Measurements from ENCODE around the gene ANAPC16. TPM values are rescaled to one million over a fixed set of nuclear protein-coding genes. Genes with fewer than 3 reads are reported as not detected.

ANAPC16 gene
- 105 and 136 TPM in 2 replicates for total RNA-seq

DNA sequence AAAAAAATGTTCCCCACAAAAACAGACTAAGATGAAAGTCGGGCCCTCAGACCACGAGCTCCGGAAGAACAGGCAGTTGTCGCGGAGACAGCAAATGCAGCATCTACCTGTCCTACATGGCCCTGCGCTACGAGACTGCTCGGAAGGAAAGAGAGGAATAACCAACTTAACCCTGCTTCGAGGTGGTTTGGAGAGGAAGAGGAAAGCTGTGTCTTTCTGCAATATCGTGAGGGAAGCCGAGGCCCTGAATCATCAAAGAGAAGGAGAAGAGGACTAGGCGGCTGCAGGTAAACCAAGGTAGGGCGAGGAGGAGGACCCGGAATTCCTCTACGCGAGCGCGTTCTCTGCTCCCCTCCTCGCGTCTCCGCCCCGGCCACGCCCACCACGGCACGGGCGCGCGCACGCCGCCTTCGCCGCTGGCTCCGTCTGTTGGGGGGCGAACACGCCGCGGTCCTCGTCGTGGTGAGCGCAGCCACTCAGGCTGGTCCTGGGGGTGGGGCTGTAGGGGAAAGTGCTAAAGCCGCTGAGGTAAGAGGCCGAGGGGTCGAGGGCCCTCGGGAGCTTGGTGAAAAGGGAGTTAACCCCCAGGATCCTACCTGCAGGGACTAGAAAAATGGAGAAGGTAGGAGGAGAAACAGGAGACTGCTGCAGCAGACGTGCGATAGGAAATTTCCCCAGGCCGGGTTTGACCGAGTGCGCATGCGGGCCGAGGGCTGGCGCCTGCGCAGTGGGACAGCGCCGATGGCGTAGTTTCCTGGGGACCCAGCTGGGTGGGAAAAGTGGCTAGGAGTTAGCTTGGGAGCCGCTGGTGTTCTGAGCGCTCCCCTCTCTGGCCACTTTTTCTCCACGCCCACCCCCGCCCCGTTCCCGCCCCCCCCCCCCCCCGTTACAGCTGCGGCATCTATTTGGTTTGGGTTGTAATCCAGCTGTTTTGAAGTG is at the start of gene ANAPC16, which contains the start of gene ASCC1:
Gene ANAPC16 (plus strand): TSS at position 402 of the 939 bp plus-strand sequence. CDS start 7,903 bp downstream, outside the sequence.
Gene ASCC1 (minus strand): TSS at position 666 of the 939 bp plus-strand sequence. CDS start 2,978 bp downstream, outside the sequence.
- H3K4me3 ChIP-seq (ENCODE audit: low read depth, low read length), result peak within 1 kb of the TSS; percentile 59
- no peak for TF ChIP-seq CTCF (IDR thresholded peaks at IDR 0.05; ENCODE audit: insufficient read depth, low read length, poor library complexity, severe bottlenecking)
- peak; percentile 55 for DNase-seq (ENCODE audit: low read depth)
- H3K27me3 ChIP-seq (ENCODE audit: control insufficient read depth, insufficient read depth, low read length), result no peaks in the 10 kb centered on the region
- H3K36me3 ChIP-seq (ENCODE audit: control insufficient read depth, insufficient read depth, low read length), result no peaks in the 10 kb centered on the region

DNA sequence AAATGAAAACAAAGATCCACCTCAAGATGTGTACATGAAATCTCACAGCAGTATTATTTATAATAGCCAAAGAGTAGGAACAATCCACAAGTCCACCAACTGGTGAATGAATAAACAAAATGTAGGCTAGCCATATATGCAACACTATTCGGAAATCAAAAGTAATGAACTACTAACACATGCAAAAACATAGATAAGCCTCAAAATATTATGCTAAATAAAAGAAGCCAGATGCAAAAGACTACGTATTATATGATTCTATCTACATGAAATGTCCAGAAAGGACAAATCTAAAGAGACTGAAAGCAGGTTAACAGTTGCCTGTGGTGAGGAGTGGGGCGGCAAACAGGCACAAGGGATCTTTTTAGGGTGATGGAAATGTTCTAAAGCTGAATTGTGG is 48.7 kb upstream of the ANAPC16 start:
- H3K4me3 ChIP-seq (ENCODE audit: low read depth, low read length), result no peak overlapping the region
- no peaks in the 10 kb centered on the region for H3K27me3 ChIP-seq (ENCODE audit: control insufficient read depth, insufficient read depth, low read length)
- no peak for TF ChIP-seq CTCF (IDR thresholded peaks at IDR 0.05; ENCODE audit: insufficient read depth, low read length, poor library complexity, severe bottlenecking)
- DNase-seq (ENCODE audit: low read depth), result no peak
- no peaks in the 10 kb centered on the region for H3K36me3 ChIP-seq (ENCODE audit: control insufficient read depth, insufficient read depth, low read length)

DNA sequence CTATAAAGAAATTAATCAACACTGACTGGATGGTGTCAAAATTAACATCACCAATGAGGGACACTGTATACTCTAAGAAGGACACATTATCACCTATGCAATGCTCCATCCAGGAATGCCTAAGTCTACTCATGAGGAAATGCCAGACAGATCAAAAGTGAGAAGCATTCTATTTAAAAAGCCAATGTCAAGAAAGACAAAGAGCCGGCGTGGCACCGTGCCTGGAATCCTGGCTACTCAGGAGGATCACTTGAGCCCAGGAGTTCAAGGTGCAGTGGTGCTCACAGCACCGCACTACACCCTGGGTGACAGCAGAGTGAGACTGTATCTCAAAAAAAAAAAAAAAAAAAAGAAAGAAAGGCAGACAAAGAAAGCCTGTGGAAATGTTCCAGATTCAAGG is 45.5 kb upstream of the ANAPC16 start:
- H3K4me3 ChIP-seq (ENCODE audit: low read depth, low read length), result no peak overlapping the region
- no peak for DNase-seq (ENCODE audit: low read depth)
- no peaks in the 10 kb centered on the region for H3K27me3 ChIP-seq (ENCODE audit: control insufficient read depth, insufficient read depth, low read length)

DNA sequence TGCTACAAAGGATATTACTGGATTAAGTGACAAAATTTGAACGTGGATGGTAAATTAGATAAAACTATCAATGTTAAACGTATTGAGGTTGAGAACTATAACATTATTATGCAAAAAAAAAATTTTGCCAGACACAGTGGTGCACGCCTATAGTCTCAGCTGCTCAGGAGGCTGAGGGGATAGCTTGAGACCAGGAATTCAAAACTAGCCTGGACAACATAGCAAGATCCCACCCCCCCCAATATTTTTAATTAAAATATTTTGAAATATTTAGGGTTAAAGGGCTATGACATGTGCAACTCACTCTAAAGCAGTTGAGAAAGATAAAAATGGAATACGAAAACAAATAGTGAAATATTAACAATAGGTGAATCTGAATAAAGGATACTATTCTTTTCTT is 45.1 kb upstream of the ANAPC16 start:
- no peak for TF ChIP-seq CTCF (IDR thresholded peaks at IDR 0.05; ENCODE audit: insufficient read depth, low read length, poor library complexity, severe bottlenecking)
- Histone ChIP-seq H3K4me3 (ENCODE audit: low read depth, low read length) (no peak overlapping the region), H3K27me3 (ENCODE audit: control insufficient read depth, insufficient read depth, low read length) (no peaks in the 10 kb centered on the region), H3K36me3 (ENCODE audit: control insufficient read depth, insufficient read depth, low read length) (no peaks in the 10 kb centered on the region)
- no peak for DNase-seq (ENCODE audit: low read depth)

More for the DNA sequence above, 45.5 kb upstream of the ANAPC16 start:
- no peak for TF ChIP-seq CTCF (IDR thresholded peaks at IDR 0.05; ENCODE audit: insufficient read depth, low read length, poor library complexity, severe bottlenecking)
- no peaks in the 10 kb centered on the region for H3K36me3 ChIP-seq (ENCODE audit: control insufficient read depth, insufficient read depth, low read length)

DNA sequence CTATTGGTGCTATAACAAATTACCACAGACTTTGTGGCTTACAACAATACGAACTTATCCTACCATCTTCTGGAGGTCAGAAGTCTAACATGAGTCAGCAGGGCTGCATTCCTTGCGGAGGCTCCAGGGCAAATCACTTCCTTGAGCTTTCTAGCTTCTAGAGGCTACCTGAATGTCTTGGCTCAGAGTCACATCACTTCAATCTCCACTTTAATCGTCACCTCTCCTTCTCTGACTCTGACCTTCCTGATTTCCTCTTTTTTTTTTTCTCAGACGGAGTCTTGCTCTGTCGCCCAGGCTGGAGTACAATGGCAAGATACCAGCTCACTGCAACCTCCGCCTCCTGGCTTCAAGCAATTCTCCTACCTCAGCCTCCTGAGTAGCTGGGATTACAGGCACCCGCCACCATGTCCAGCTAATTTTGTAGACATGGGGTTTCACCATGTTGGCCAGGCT is 44.6 kb upstream of the ANAPC16 start:
- H3K36me3 ChIP-seq (ENCODE audit: control insufficient read depth, insufficient read depth, low read length), result no peaks in the 10 kb centered on the region
- peak; percentile 94 for DNase-seq (ENCODE audit: low read depth)
- H3K27me3 ChIP-seq (ENCODE audit: control insufficient read depth, insufficient read depth, low read length), result no peaks in the 10 kb centered on the region
- TF ChIP-seq CTCF (IDR thresholded peaks at IDR 0.05; ENCODE audit: insufficient read depth, low read length, poor library complexity, severe bottlenecking), result no peak
- no peak overlapping the region for H3K4me3 ChIP-seq (ENCODE audit: low read depth, low read length)

Data from kidney epithelial cell (primary cell).